ENCODE results near the gene MUCL3. TPM values are rescaled to one million over a fixed set of nuclear protein-coding genes. Genes with fewer than 3 reads are reported as not detected.
"Not testable (repeated sequence)": the region's sequence is repeated elsewhere in the genome, so short reads cannot be mapped to it uniquely, and the experiment has no call there.

Gene MUCL3
- total RNA-seq, 1 donor from 2014 or later: not detected

- not testable (repeated sequence) for H3K27ac Mint-ChIP-seq (ENCODE audit: unreplicated experiment); H3K4me2 ChIP-seq (ENCODE audit: low read length); H3K27ac ChIP-seq (ENCODE audit: low read depth, low read length); H3K4me1 ChIP-seq (ENCODE audit: insufficient read depth, low read length); H3K27me3 Mint-ChIP-seq (ENCODE audit: low read depth, unreplicated experiment); H4K20me1 ChIP-seq (ENCODE audit: insufficient read depth, low read length); H3K79me2 ChIP-seq (ENCODE audit: insufficient read depth, low read length); FAIRE-seq; H3K9me3 ChIP-seq (ENCODE audit: insufficient read depth, low read depth, low read length); H3K36me3 ChIP-seq (ENCODE audit: insufficient read depth, low read length); DNase-seq (ENCODE audit: low read depth); H3K27me3 ChIP-seq (ENCODE audit: insufficient read depth, low read length); H3K4me3 ChIP-seq (ENCODE audit: insufficient read depth, low read depth, low read length); H3K4me1 Mint-ChIP-seq (ENCODE audit: low read depth, unreplicated experiment); H2AFZ ChIP-seq (ENCODE audit: low read depth, low read length); H3K9ac ChIP-seq (ENCODE audit: low read length); H3K9me3 Mint-ChIP-seq (ENCODE audit: unreplicated experiment); H3K4me3 Mint-ChIP-seq (ENCODE audit: unreplicated experiment)
- H3K36me3 Mint-ChIP-seq (ENCODE audit: low read depth, unreplicated experiment): peaks cover 10% of the 10 kb centered on the region
These were observed 38.6 kb upstream of the MUCL3 start for GRCh38 chr6:30902196-30902595.

- FAIRE-seq: no peak
These were observed 38.1 kb upstream of the MUCL3 start for GRCh38 chr6:30902709-30903108.

GRCh38 chr6:30903236-30903635, 37.5 kb upstream of the MUCL3 start:
- peaks cover 3% of the 10 kb centered on the region for H3K79me2 ChIP-seq (ENCODE audit: insufficient read depth, low read length)
- H3K27me3 Mint-ChIP-seq (ENCODE audit: low read depth, unreplicated experiment): no peaks in the 10 kb centered on the region
- no peaks in the 10 kb centered on the region for H3K36me3 ChIP-seq (ENCODE audit: insufficient read depth, low read length)
- H2AFZ ChIP-seq (ENCODE audit: low read depth, low read length): no peak overlapping the region
- FAIRE-seq: no peak
- H3K4me2 ChIP-seq (ENCODE audit: low read length): no peak overlapping the region
- H3K4me3 ChIP-seq (ENCODE audit: insufficient read depth, low read depth, low read length): no peak overlapping the region
- no peaks in the 10 kb centered on the region for H3K9me3 Mint-ChIP-seq (ENCODE audit: unreplicated experiment)
- H3K9ac ChIP-seq (ENCODE audit: low read length): no peak overlapping the region
- no peaks in the 10 kb centered on the region for H3K4me1 ChIP-seq (ENCODE audit: insufficient read depth, low read length)
- H3K36me3 Mint-ChIP-seq (ENCODE audit: low read depth, unreplicated experiment): peaks cover 7% of the 10 kb centered on the region
- H3K27ac ChIP-seq (ENCODE audit: low read depth, low read length): no peak overlapping the region
- H3K27me3 ChIP-seq (ENCODE audit: insufficient read depth, low read length): no peaks in the 10 kb centered on the region
- no peaks in the 10 kb centered on the region for H3K9me3 ChIP-seq (ENCODE audit: insufficient read depth, low read depth, low read length)
- DNase-seq (ENCODE audit: low read depth): no peak
- no peaks in the 10 kb centered on the region for H4K20me1 ChIP-seq (ENCODE audit: insufficient read depth, low read length)
- no peaks in the 10 kb centered on the region for H3K4me1 Mint-ChIP-seq (ENCODE audit: low read depth, unreplicated experiment)
- H3K27ac Mint-ChIP-seq (ENCODE audit: unreplicated experiment): no peak overlapping the region
- TF ChIP-seq EZH2 (IDR thresholded peaks at IDR 0.05; ENCODE audit: insufficient read depth, low read length): no peak
- no peak for TF ChIP-seq CTCF (IDR thresholded peaks at IDR 0.05; ENCODE audit: insufficient read depth, low read depth, low read length)
- no peak overlapping the region for H3K4me3 Mint-ChIP-seq (ENCODE audit: unreplicated experiment)

More at GRCh38 chr6:30902709-30903108, 38.1 kb upstream of the MUCL3 start:
- no peaks in the 10 kb centered on the region for H3K4me1 Mint-ChIP-seq (ENCODE audit: low read depth, unreplicated experiment)
- H3K9ac ChIP-seq (ENCODE audit: low read length): no peak overlapping the region
- H2AFZ ChIP-seq (ENCODE audit: low read depth, low read length): no peak overlapping the region
- no peaks in the 10 kb centered on the region for H3K9me3 ChIP-seq (ENCODE audit: insufficient read depth, low read depth, low read length)
- no peaks in the 10 kb centered on the region for H3K27me3 ChIP-seq (ENCODE audit: insufficient read depth, low read length)
- no peaks in the 10 kb centered on the region for H3K79me2 ChIP-seq (ENCODE audit: insufficient read depth, low read length)
- no peak overlapping the region for H3K4me3 Mint-ChIP-seq (ENCODE audit: unreplicated experiment)
- no peaks in the 10 kb centered on the region for H4K20me1 ChIP-seq (ENCODE audit: insufficient read depth, low read length)
- no peaks in the 10 kb centered on the region for H3K36me3 ChIP-seq (ENCODE audit: insufficient read depth, low read length)
- DNase-seq (ENCODE audit: low read depth): no peak
- no peak for TF ChIP-seq CTCF (IDR thresholded peaks at IDR 0.05; ENCODE audit: insufficient read depth, low read depth, low read length)
- no peak for TF ChIP-seq EZH2 (IDR thresholded peaks at IDR 0.05; ENCODE audit: insufficient read depth, low read length)
- no peaks in the 10 kb centered on the region for H3K27me3 Mint-ChIP-seq (ENCODE audit: low read depth, unreplicated experiment)
- H3K36me3 Mint-ChIP-seq (ENCODE audit: low read depth, unreplicated experiment): peaks cover 10% of the 10 kb centered on the region
- H3K4me2 ChIP-seq (ENCODE audit: low read length): no peak overlapping the region
- no peak overlapping the region for H3K27ac ChIP-seq (ENCODE audit: low read depth, low read length)
- no peak overlapping the region for H3K4me3 ChIP-seq (ENCODE audit: insufficient read depth, low read depth, low read length)
- no peak overlapping the region for H3K27ac Mint-ChIP-seq (ENCODE audit: unreplicated experiment)
- H3K4me1 ChIP-seq (ENCODE audit: insufficient read depth, low read length): no peaks in the 10 kb centered on the region
- no peaks in the 10 kb centered on the region for H3K9me3 Mint-ChIP-seq (ENCODE audit: unreplicated experiment)

- Histone ChIP-seq H3K79me2 (ENCODE audit: insufficient read depth, low read length) (peaks cover 21% of the 10 kb centered on the region), H3K27ac (ENCODE audit: low read depth, low read length) (peak overlapping the region; percentile 7), H3K9ac (ENCODE audit: low read length) (peak overlapping the region; percentile 96), H3K4me2 (ENCODE audit: low read length) (peak overlapping the region; percentile 85), H3K4me3 (ENCODE audit: insufficient read depth, low read depth, low read length) (peak overlapping the region; percentile 95), H2AFZ (ENCODE audit: low read depth, low read length) (peak overlapping the region; percentile 76)
- peak overlapping the region; percentile 99 for H3K4me3 Mint-ChIP-seq (ENCODE audit: unreplicated experiment)
- not testable (repeated sequence) for H3K4me1 Mint-ChIP-seq (ENCODE audit: low read depth, unreplicated experiment); H3K36me3 ChIP-seq (ENCODE audit: insufficient read depth, low read length); H3K9me3 ChIP-seq (ENCODE audit: insufficient read depth, low read depth, low read length); FAIRE-seq; H3K27me3 Mint-ChIP-seq (ENCODE audit: low read depth, unreplicated experiment); H3K27me3 ChIP-seq (ENCODE audit: insufficient read depth, low read length); H3K4me1 ChIP-seq (ENCODE audit: insufficient read depth, low read length); H4K20me1 ChIP-seq (ENCODE audit: insufficient read depth, low read length); H3K36me3 Mint-ChIP-seq (ENCODE audit: low read depth, unreplicated experiment); H3K27ac Mint-ChIP-seq (ENCODE audit: unreplicated experiment); DNase-seq (ENCODE audit: low read depth); H3K9me3 Mint-ChIP-seq (ENCODE audit: unreplicated experiment)
These were observed 33.4 kb upstream of the MUCL3 start for GRCh38 chr6:30907290-30907757.

Measured in astrocyte (in vitro differentiated cells and primary cell).